ENCODE measurements around the gene TMEM273. TPM values are rescaled to one million over a fixed set of nuclear protein-coding genes. Genes with fewer than 3 reads are reported as not detected.

The TMEM273 gene
- polyA plus RNA-seq, 1 of the 3 experiments (the other 2 are of a cell fraction): not detected

DNA sequence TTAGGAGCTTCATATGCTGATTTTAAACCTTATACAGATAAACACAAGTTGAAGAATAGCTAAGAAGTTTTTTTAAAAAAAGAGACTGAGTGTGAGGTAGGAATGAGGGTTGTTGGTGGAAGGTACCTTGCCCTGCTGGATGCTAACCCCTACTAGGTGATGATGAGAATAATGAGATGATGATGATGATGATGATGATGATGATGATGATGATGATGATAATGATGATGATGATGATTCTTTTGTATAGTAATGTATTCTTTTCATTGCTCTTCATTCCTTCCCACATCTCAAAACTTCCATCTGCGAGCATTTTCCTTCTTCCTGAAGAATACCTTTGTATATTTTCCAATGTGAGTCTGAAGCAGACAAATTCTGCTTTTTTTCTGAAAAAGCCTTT lies 14.1 kb upstream of the TMEM273 start:
- no peaks in the 10 kb centered on the region for H3K36me3 ChIP-seq (replicated peaks in 1 of 2; ENCODE audit: control insufficient read depth in 1 of 2, insufficient read depth in 2 of 2, low read length in 1 of 2)
- no peak overlapping the region for H3K4me2 ChIP-seq
- TF ChIP-seq FOXJ3 (CRISPR knock-in tag; IDR thresholded peaks at IDR 0.05) (no peak), CHD2 (IDR thresholded peaks at IDR 0.05; ENCODE audit: low read length, partially characterized antibody) (no peak), RCOR1 (IDR thresholded peaks at IDR 0.05; ENCODE audit: low read length) (no peak), FOSL2 (IDR thresholded peaks at IDR 0.05; ENCODE audit: borderline replicate concordance, low read depth) (no peak), POLR2AphosphoS5 (IDR thresholded peaks at IDR 0.05; ENCODE audit: low read depth, low read length) (no peak), TEAD4 (IDR thresholded peaks at IDR 0.05; ENCODE audit: borderline replicate concordance, insufficient read depth) (no peak), ELF1 (IDR thresholded peaks at IDR 0.05) (no peak), EZH2phosphoT487 (IDR thresholded peaks at IDR 0.05; ENCODE audit: borderline replicate concordance, low read depth) (no peak)
- TF ChIP-seq, protein P1, sequence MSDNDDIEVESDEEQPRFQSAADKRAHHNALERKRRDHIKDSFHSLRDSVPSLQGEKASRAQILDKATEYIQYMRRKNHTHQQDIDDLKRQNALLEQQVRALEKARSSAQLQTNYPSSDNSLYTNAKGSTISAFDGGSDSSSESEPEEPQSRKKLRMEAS (IDR thresholded peaks at IDR 0.05; ENCODE audit: low read depth): no peak
- TF ChIP-seq, protein P2, sequence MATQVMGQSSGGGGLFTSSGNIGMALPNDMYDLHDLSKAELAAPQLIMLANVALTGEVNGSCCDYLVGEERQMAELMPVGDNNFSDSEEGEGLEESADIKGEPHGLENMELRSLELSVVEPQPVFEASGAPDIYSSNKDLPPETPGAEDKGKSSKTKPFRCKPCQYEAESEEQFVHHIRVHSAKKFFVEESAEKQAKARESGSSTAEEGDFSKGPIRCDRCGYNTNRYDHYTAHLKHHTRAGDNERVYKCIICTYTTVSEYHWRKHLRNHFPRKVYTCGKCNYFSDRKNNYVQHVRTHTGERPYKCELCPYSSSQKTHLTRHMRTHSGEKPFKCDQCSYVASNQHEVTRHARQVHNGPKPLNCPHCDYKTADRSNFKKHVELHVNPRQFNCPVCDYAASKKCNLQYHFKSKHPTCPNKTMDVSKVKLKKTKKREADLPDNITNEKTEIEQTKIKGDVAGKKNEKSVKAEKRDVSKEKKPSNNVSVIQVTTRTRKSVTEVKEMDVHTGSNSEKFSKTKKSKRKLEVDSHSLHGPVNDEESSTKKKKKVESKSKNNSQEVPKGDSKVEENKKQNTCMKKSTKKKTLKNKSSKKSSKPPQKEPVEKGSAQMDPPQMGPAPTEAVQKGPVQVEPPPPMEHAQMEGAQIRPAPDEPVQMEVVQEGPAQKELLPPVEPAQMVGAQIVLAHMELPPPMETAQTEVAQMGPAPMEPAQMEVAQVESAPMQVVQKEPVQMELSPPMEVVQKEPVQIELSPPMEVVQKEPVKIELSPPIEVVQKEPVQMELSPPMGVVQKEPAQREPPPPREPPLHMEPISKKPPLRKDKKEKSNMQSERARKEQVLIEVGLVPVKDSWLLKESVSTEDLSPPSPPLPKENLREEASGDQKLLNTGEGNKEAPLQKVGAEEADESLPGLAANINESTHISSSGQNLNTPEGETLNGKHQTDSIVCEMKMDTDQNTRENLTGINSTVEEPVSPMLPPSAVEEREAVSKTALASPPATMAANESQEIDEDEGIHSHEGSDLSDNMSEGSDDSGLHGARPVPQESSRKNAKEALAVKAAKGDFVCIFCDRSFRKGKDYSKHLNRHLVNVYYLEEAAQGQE (IDR thresholded peaks at IDR 0.05; ENCODE audit: low read depth, low read length): no peak
- no peak overlapping the region for H3K4me3 ChIP-seq (ENCODE audit: low read depth in 2 of 2, low read length in 1 of 2)
- no peak overlapping the region for H3K27ac ChIP-seq (ENCODE audit: low read depth in 2 of 2, low read length in 1 of 2)
- no peaks in the 10 kb centered on the region for H4K20me1 ChIP-seq (ENCODE audit: insufficient read depth)
- no peaks in the 10 kb centered on the region; the same call in 1 of the 2 replicates for H3K9me3 ChIP-seq
- H3K9ac ChIP-seq: no peak overlapping the region
- no peak overlapping the region for H2AFZ ChIP-seq (ENCODE audit: low read depth)
- POLR2A ChIA-PET: no interaction called here
- H3K4me1 ChIP-seq (ENCODE audit: control insufficient read depth in 1 of 2, insufficient read depth in 2 of 2, low read depth in 1 of 2, low read length in 1 of 2): no peaks in the 10 kb centered on the region; a peak in 1 of 4 replicates
- H3F3A ChIP-seq (replicated peaks; ENCODE audit: insufficient read depth): no peaks in the 10 kb centered on the region
- 39% methylated on average over 1 of the region's 1 CpG for WGBS (ENCODE audit: low lambda C conversion rate)
- no peak for DNase-seq
- no peaks in the 10 kb centered on the region for H3K79me2 ChIP-seq (ENCODE audit: insufficient read depth)
- H3K27me3 ChIP-seq (ENCODE audit: insufficient read depth): no peaks in the 10 kb centered on the region
- CTCF ChIA-PET: no interaction called here
- H3K9me2 ChIP-seq: no peaks in the 10 kb centered on the region

DNA sequence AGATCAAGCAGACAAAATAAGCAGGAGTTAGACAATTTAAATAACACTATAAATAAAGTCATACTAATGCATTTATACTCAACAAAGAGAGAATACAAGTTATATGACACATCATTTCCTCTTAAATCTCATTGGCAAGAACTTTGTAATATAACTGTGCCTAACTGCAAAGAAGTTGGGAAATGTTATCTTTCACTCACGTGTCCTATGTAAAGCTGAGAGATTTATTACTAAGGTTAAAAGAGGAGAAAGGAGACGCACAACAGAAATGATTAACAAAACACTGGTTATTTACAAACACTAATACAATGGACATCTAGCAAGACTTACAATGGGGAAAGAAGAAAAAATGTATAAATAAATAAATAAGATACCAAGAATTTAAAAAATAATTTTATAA lies 12.7 kb upstream of the TMEM273 start:
- H3K9me2 ChIP-seq: no peaks in the 10 kb centered on the region
- CTCF ChIA-PET: interaction anchor here (1.0 kb wide), 1 partner anchor 12 kb away, joined by 4 read pairs; no protein-coding TSS in a partner anchor
- no peak overlapping the region for H3K9ac ChIP-seq
- H3F3A ChIP-seq (replicated peaks; ENCODE audit: insufficient read depth): no peaks in the 10 kb centered on the region
- H4K20me1 ChIP-seq (ENCODE audit: insufficient read depth): no peaks in the 10 kb centered on the region
- 31% methylated on average over 2 of the region's 2 CpGs for WGBS (ENCODE audit: low lambda C conversion rate)
- no peak overlapping the region for H3K4me3 ChIP-seq (ENCODE audit: low read depth in 2 of 2, low read length in 1 of 2)
- POLR2A ChIA-PET: no interaction called here
- no peaks in the 10 kb centered on the region; a peak in 1 of 4 replicates for H3K4me1 ChIP-seq (ENCODE audit: control insufficient read depth in 1 of 2, insufficient read depth in 2 of 2, low read depth in 1 of 2, low read length in 1 of 2)
- no peak overlapping the region for H3K27ac ChIP-seq (ENCODE audit: low read depth in 2 of 2, low read length in 1 of 2)
- no peak overlapping the region for H2AFZ ChIP-seq (ENCODE audit: low read depth)
- H3K36me3 ChIP-seq (replicated peaks in 1 of 2; ENCODE audit: control insufficient read depth in 1 of 2, insufficient read depth in 2 of 2, low read length in 1 of 2): no peaks in the 10 kb centered on the region
- H3K79me2 ChIP-seq (ENCODE audit: insufficient read depth): no peaks in the 10 kb centered on the region
- no peak overlapping the region for H3K4me2 ChIP-seq
- H3K27me3 ChIP-seq (ENCODE audit: insufficient read depth): no peaks in the 10 kb centered on the region
- no peak for DNase-seq
- TF ChIP-seq TAF1 (IDR thresholded peaks at IDR 0.05; ENCODE audit: borderline replicate concordance, low read depth, low read length) (no peak), MXI1 (IDR thresholded peaks at IDR 0.05; ENCODE audit: low read depth, low read length) (no peak), NFIC (IDR thresholded peaks at IDR 0.05; ENCODE audit: borderline replicate concordance) (no peak), GATA2 (CRISPR knock-in tag; IDR thresholded peaks at IDR 0.05) (no peak), POLR2AphosphoS5 (IDR thresholded peaks at IDR 0.05; ENCODE audit: low read depth, low read length) (no peak), RCOR1 (IDR thresholded peaks at IDR 0.05; ENCODE audit: low read length) (no peak), MEF2A (IDR thresholded peaks at IDR 0.05; ENCODE audit: borderline replicate concordance, low read depth) (no peak), ELF1 (IDR thresholded peaks at IDR 0.05) (no peak), RAD21 (IDR thresholded peaks at IDR 0.05; ENCODE audit: low read length) (no peak), RXRA (IDR thresholded peaks at IDR 0.05; ENCODE audit: borderline replicate concordance, low read depth) (no peak), RFX5 (IDR thresholded peaks at IDR 0.05; ENCODE audit: low read length) (no peak), TEAD4 (IDR thresholded peaks at IDR 0.05; ENCODE audit: borderline replicate concordance, insufficient read depth) (no peak)
- TF ChIP-seq, protein P1 (IDR thresholded peaks at IDR 0.05; ENCODE audit: low read depth): no peak
- TF ChIP-seq, protein P3, sequence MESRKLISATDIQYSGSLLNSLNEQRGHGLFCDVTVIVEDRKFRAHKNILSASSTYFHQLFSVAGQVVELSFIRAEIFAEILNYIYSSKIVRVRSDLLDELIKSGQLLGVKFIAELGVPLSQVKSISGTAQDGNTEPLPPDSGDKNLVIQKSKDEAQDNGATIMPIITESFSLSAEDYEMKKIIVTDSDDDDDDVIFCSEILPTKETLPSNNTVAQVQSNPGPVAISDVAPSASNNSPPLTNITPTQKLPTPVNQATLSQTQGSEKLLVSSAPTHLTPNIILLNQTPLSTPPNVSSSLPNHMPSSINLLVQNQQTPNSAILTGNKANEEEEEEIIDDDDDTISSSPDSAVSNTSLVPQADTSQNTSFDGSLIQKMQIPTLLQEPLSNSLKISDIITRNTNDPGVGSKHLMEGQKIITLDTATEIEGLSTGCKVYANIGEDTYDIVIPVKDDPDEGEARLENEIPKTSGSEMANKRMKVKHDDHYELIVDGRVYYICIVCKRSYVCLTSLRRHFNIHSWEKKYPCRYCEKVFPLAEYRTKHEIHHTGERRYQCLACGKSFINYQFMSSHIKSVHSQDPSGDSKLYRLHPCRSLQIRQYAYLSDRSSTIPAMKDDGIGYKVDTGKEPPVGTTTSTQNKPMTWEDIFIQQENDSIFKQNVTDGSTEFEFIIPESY (IDR thresholded peaks at IDR 0.05; ENCODE audit: borderline replicate concordance, low read depth): no peak
- no peaks in the 10 kb centered on the region; the same call in 1 of the 2 replicates for H3K9me3 ChIP-seq

All from SK-N-SH (cell line).